GM19372 (cell line): Measurements from ENCODE around the gene LDLRAD4.

Source experiments
- ATAC-seq: cut with Tn5 transposase; IDR thresholded peaks from one replicate; pipeline ENCODE4 v1.9.1; 2021; ENCODE audit warnings: mild to moderate bottlenecking, low read depth, moderate library complexity; ENCODE audit not compliant: unreplicated experiment

Gene LDLRAD4

DNA sequence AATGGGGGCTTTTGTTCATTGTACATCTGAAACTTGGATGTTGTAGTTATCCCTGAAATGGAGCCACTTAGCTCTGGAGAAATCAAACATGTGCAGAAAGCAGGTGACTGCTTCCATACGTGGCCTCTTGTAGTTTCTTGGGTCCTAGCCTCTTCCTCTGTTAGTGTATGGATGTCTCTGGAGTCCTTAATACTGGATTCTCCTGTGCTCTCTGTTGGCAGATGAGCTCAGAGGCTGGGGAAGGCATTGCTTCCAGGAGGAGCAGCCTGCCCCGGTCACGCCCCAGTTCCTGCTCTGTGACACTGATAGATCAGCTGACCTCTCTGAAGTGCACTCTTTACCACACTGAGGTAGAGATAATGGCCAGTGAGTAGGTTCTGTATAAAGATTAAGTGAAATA is 176.2 kb downstream of the LDLRAD4 start:
- no peak for ATAC-seq

DNA sequence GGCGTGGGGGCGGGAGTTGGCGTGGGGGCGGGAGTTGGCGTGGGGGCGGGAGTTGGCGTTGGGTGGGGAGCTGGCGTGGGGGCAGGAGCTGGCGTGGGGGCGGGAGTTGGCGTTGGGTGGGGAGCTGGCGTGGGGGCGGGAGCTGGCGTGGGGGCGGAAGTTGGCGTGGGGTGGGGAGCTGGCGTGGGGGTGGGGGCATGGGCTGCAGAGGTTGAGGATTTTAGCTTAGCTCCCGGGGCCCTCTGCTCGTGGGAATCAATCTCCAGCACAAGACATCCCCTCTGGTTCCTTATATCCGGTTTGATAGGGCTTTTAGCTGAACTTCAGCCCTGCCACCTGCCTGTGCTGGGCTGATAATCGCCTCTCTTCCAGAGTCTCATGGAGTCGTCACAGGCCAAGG is 177.0 kb downstream of the LDLRAD4 start:
- no peak for ATAC-seq

DNA sequence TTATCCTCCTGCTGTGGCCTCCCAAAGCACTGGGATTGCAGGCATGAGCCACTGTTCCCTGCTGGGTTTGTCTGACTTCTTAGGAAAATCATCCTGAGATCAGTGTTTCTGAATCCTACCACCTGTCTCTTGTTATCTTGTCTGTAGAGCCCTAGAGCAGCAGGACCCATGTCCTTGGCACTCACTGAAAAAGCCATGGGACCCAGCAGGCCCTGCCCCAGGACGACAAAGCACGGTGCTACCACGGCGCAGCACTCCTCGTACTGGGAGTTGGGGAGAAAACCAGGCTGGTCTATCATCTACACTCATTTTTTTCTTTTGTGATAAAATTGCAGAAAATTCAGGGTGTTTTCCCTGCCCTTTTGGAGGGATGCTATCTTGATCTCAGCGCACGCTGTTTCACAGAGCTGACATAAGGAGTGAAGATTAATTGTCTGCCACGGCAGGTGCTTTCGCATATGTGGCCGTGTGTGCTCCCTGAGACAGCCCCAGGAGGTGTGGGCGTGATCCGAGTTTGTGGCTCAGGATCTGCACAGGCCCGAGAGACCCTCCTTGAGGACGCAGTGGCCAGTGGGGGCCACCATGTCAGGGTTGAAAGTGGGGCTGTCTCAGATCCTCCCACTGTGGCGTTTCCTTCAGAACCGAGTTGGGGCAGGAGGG is 179.1 kb downstream of the LDLRAD4 start:
- ATAC-seq: no peak

DNA sequence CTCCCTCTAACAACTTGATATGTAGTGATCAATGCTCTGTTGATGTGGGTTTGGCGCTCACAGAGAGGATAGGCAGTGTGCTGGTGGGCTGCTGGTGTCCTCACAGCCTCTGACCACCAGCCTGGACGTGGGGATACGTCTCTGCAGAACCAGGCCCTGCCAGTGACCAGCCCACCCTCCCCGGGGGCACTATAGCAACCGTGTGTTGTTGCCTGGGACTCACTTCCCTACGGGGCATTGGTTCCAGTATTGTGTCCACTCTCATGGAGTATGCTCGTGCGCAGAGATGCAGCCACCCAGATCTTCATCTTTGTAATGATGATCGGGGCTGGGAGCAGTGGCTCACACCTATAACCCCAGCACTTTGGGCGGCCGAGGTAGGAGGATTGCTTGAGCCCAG is 180.1 kb downstream of the LDLRAD4 start:
- ATAC-seq: no peak

DNA sequence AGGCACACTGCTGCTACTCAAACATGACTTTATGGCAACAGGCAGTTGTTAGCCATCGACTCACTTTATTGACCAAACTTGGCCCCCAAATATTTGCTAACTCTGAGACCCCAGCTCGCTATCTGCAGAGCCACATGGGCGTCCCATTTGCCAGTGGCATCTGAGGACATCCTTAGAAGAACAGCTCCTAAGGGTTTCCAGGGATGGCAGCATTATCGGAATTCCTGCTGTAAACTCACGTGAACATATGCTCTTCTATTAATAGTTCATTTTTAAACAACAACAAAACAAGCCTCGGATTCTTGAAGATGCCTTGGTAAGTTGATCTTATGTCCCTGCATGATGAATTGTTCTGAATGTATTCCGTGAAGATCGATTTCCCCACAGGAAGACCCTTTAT is 181.0 kb downstream of the LDLRAD4 start:
- ATAC-seq: no peak

DNA sequence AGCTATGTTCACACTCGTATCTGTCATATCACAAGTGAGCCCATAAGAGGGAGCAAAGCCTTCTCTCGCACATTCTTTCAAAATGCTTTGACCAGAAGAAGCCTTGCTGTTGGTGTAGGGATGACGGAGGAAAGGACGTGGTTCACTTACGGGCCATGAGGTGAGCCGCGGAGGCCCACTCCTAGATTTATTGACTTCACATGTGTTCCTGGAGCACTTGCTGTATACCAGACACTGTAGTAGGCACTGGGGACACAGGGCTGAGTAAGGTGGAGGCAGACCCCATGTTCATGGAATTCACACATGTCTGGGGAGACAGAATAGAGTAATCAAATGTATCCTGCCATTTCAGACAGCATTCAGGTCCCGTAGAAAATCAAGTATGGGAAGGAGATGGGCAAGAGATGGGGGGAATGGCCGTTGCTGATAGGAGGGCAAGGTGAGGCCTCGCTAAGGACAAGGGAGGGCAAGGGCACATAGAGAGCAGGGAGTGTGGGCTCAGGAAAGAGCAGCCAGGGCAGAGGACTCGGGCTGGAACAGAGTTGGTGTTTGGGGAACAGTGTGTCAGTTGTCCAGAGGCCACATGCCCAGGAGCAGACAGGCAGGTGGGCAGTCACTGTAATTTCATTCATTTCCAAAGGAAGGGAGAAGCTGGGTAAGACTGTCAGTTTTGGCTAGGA is 182.2 kb downstream of the LDLRAD4 start:
- ATAC-seq: no peak

DNA sequence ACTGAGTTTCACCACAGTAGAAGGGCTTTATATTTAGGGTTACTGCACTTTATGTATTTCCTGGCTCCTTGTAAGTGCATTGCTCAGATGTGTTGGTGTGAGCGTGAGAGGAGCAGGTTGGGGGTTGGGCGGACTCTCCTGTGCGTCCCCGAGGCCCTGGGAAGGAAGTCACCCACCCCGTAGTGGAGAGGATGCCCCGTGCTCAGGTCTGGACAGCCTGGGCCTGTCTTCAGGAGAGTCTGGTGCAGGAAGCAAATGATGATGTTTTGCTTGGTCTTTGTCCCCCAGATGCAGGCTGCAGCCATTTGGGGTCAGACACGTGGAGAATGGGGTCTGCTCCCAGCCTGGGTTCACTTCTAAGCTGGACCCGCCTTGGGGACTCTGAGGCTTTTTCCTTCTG is 182.8 kb downstream of the LDLRAD4 start:
- ATAC-seq: no peak

DNA sequence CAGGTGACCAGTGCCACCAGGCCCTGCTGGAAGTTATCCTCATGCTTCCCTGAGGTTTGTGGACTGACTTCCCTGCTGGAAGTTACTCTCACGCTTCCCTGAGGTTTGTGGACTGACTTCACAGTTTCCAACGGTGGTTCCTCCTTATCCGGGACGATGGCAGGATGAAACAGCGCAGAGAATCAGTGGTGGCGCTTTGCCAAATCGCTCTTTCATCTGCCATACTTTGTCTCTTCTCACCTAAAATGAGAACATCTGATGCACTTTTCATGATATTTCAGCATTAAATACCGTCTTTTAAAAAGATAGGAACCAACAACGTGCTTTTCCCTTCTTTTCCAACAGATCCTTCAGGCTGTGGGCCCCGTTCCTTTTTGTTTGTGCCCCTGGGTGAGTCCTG is 183.3 kb downstream of the LDLRAD4 start:
- no peak for ATAC-seq

DNA sequence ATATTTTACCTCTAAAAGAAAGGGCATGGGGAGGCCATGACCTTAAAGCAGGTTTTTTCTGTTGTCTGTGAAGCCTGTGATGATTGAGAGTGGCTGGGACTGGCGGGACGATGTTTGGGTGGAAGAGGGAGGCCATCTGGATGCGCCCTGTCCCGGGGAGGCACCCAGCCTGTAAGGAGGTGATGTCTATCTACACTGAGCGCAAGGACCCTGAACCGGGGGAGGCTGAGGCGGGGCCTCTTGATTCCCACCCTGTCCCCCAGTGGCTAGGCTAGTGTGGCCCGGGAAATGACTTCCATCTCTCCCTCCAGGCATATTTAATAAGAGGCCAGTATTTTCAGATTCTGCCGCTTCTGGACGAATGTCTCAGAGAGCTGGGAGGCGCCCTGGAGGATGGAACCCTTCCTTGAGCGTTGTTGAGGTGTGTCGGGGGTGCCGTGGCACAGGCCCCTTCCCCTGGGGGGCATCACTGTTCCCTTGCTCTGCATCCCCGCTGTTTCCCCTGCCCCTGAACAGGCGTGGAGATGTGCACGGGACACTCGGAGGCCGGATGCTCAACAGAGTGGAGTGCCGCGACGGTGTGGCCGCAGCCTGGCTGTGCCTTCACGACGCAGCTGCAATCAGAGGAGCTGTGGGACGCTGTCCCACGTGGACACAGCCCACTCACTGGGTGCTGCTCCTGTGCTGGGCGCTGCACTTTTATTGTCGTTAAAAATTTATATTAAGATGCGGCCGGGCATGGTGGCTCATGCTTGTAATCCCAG is 185.4 kb downstream of the LDLRAD4 start:
- ATAC-seq: no peak

DNA sequence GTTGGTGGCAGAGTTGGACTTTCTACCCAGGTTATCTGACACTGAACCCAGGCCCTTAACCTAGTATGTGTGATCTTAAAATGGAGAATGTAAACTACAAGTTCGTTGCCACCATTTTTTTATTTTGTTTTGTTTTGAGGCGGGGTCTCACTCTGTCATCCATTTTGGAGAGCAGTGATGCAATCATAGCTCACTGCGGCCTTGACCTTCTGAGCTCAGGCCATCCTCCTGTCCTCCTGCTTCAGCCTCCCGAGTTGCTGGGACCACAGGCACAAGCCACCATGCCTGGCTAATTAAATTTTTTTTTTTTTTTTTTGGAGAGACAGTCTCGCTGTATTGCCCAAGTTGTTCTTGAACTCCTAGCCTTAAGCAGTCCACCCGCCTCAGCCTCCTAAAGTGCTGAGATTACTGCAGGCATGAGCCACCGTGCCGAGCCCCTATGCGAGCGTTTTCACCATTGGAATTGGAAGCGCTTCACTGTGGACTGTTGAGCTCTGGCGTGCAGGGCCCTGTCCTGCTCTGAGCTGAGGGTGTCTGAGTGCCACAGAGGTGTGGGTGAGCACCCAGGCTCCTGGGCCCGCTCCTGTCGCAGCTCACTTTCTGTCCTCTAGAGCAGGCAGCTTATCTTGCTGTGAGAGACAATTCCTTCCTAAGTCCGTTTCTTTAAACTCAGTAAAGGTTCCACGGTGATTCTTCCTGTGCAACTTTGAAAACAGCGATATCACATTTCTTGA is 186.9 kb downstream of the LDLRAD4 start:
- no peak for ATAC-seq

DNA sequence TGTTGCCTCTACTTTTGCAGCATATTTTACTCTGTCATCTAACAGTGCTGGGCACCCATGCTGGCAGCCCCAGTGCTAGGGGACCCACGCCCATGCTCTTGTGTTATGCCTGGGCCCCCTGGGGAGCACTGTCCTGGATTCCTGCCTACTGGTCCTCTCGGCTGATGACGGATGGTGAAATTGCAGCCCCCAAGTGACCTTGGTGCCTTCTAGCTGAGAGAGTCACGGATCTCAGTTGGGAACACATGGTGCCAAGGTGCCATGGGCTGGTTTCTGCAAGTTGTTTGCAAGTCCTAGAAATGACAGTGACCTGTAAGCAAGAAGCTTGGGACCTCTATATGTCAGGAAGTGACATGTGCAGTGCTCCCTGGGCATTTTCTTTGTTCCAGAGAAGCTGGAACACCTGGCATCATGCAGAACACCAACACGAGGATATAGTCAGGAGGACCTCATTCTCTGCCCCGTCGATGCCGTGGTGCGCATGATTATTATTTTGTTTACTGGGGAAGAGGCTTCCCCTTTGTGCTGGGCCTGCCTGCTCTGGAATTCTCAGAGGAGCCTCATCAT is 187.6 kb downstream of the LDLRAD4 start:
- no peak for ATAC-seq

DNA sequence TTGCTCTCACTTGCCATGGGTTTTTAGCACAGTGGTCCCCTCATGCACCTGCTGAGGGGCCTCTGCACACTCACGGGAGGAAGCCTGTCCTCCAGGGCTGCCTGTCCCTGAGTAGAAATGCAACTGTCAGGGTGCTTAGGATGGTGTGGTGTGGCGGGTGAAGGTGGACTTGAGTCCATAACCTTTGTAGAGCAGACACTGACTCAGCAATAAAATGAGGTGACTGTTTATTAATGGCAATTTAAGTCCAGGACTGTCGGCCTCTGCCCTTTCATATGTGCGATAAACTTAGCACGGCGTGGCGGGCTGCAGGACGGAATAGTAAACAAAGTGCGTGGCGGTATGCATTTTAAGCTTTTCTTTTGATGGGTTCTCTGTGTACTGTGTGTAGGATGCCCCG is 188.2 kb downstream of the LDLRAD4 start:
- no peak for ATAC-seq

DNA sequence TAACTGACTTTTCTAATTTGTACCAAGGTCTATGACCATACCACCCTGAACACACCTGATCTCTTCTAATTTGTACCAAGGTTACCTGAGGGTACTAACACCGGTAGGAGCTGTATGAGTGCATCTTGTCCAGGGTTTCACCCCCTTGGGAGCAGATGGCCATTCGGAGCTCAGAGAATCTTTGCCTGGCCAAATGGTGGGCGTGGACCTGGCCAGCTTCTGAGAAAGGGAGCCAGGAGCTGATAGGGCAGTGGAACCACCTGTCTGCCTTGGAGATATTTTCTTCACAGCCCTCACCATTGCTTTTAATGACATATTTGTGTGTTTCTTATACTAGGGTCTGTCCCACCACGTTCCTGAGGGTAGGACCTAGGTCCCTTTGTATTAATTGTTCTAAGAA is 188.9 kb downstream of the LDLRAD4 start:
- no peak for ATAC-seq

DNA sequence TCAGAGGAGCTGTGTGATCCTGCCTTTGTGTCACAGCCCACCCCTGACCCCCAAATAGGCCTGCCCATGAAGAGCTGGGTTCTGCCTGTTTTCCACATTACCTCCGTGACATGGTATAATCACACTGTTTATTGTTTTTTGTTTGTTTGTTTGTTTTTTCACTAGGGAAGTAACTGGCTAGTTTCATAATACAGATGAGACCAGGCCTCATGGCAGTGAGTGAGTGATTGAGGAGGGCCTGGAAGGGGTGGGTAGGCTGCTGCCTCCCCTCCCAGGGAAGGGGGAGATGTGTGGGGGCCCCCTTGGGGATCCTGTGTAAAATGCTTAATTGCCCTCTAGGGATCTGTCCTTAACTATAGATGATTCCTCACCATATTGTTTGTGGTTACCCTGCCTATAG is 190.5 kb downstream of the LDLRAD4 start:
- ATAC-seq: no peak

DNA sequence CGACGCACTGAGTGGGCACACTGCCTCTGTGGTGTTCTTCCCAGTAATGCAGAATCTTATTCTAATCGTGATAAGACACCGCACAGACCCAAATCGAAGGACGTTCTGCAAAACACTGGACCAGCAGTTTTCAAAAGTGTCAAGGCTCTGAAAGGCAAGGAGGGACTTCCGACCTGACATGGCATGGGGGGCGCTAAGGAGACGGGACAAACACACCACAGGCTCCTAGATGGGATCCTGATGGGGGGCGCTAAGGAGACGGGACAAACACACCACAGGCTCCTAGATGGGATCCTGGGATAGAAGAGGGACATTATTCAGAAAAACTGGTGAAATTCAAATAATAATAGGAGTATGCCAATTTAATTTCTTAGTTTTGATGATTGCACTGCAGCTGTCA is 191.4 kb downstream of the LDLRAD4 start:
- ATAC-seq: no peak

DNA sequence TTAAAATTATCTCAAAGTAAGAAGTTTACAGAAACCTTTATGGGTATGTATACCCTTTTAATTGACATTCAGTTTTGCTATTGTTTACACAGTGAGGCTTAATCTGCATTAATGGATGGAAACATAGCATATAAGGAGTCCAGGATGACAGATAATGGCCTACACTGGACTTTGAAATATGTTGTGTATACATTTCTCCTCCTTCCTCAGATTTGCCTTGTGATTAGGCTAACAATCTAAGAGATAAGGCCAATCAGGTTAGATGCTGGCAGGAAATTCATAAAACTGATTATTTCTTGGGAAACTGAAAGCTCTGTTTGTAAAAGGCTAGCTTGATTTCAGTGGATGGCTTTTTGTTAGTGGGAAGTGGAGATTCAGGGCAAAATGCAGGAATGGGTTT is 191.9 kb downstream of the LDLRAD4 start:
- no peak for ATAC-seq

DNA sequence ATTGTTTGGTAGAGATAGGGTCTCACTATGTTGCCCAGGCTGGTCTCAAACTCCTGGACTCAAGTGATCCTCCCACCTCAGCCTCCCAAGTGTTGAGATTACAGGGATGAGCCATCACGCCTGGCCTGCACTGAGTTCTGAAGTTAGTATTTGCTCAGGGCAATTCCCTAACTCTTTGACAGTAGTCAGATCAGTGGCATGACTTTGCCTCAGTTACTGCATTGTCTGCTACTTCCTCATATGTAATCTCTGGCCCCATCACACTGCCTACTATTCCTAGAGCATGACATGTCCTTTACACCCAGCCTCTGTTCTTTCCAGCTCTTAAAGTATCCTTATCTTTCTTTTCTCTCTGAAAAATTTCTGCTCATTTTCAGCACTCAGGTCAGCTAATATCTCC is 193.5 kb downstream of the LDLRAD4 start:
- ATAC-seq: no peak

DNA sequence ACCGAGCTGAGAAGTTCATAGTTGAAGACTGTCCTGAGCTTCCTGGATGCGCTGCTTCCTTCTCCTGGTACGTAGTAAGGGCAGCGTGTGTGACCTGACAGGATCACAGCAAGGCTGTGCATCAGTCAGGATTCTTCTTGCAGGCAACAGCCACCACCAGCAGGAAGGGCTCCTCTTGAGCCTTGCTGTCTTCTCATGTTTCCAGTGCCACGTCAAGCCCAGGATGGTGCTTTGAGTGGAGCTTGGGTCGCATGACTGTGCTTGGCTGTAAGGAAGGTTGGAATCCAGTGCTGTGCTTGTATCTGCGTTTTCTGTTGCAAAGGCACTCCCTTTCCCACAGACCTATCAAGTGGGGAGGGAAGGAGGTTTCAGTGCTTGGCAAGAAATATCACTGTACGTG is 194.3 kb downstream of the LDLRAD4 start:
- ATAC-seq: no peak

DNA sequence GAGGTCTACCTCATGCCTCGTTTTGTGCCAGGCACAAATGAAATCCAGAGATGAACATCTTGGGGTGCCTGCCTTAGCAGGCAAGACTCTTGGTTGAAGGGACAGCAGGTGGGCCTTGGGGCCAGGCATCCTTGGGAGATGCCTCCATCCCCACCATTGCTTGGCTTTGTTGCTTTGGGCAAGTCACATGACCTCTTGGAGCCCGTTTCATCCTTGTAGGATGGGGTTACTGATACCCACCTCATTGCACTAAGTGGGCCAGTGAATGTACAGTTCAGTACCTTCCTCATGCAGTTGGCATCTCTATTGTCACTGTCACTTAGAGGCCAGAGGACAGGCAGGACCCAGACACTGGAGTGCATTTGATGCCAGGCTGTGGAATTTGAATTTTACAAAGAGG is 195.5 kb downstream of the LDLRAD4 start:
- ATAC-seq: no peak

DNA sequence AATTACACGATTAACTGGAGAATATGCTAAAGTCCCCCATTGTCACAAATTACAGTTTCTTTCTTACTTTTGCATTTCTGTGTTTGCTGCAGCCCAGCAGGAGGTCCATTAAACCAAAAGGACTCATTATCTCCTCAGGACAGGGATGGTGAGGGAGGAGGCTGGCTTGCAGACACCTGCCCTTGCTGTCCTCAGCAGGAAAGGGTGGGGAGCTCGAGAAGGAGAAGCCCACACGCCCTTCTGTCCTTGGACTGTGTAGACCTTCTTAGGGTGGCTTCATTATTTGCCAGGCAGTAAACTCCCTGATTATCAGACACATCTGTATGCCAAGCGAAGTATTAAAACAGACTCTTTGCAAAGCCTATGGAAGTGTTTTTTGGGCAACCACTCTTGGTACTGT is 196.0 kb downstream of the LDLRAD4 start:
- no peak for ATAC-seq

DNA sequence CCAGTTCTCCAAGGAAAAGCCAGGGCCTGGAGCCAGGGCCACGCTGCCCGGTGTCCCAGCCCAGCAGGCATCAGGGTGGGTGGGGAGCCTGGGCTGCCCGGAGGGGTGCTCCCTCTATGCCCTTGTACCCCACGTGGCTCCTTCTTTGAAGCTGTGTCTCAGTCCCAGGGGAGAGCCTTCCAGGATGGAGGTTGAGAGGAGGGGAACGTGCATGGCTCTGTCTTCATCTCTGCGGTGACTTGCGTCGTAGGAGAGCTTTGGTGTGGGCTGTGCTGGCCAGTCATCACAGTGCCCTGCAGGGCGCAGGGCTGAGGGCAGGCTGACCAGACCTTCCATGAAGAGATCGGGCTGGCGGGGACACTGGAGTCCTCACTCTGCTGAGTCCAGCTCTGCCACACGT is 197.2 kb downstream of the LDLRAD4 start:
- no peak for ATAC-seq
